ENCODE data around the gene ANG.
"Not testable (repeated sequence)": the region's sequence is repeated elsewhere in the genome, so short reads cannot be mapped to it uniquely, and the experiment has no call there.

Gene ANG

DNA sequence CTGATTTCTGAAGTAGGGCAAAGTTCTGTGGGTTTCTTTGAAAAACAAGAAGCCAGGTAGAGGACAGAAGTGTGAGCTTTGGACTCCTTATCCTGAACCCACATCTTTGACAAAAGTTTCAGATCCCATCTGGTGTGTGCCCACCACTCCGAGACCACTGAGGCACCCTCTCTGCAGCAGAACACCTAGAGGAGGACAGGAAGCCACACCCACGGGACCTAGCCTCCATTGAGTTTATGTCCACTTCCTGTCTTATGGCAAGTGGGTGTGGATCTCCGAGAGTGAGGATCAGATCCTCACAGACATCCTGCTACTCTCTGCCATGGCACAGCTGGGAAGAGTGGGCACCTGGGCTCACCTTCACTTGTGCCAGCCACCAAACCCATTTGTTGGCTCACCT, 30.3 kb upstream of the ANG start:
- peaks cover 23% of the 10 kb centered on the region for H3K27me3 ChIP-seq (ENCODE audit: control insufficient read depth, insufficient read depth, low read length)
- no peaks in the 10 kb centered on the region for H3K9me3 ChIP-seq (ENCODE audit: control insufficient read depth, insufficient read depth, low read length)
- peak overlapping the region; percentile 60 for H3K4me3 ChIP-seq (ENCODE audit: low read depth, low read length)
- H3K27ac ChIP-seq (ENCODE audit: low read depth, low read length): no peak overlapping the region
- peaks cover 4% of the 10 kb centered on the region; the same call in 1 of the 2 replicates for H3K4me1 ChIP-seq (ENCODE audit: control insufficient read depth, insufficient read depth, low read length)
- H3K9ac ChIP-seq (ENCODE audit: low read depth, low read length): no peak overlapping the region
- no peaks in the 10 kb centered on the region for H3K36me3 ChIP-seq (ENCODE audit: control insufficient read depth, insufficient read depth, low read length)

DNA sequence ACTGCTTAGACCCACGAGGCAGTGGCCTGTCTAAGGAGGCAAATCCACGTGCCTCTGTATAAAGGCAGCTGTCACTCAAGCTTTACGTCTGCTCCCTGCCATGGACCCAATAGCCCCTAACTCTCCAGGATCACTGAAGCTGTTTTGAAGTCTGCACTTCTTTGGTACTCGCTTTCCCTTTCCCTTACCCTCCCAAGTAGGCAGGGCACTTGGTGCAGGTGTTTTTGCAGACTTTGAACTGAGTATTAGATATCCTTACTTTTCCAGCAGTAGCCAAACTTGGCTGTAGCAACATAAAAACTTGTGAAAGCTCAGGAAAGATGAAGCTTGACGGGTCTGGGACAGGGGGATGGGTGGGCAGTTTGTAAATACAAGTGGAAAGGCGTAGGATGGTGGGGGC, 29.2 kb upstream of the ANG start:
- Histone ChIP-seq H3K4me3 (ENCODE audit: low read depth, low read length) (no peak overlapping the region), H3K9me3 (ENCODE audit: control insufficient read depth, insufficient read depth, low read length) (no peaks in the 10 kb centered on the region), H3K4me1 (ENCODE audit: control insufficient read depth, insufficient read depth, low read length) (peaks cover 4% of the 10 kb centered on the region; the same call in 1 of the 2 replicates), H3K27me3 (ENCODE audit: control insufficient read depth, insufficient read depth, low read length) (peaks cover 20% of the 10 kb centered on the region), H3K27ac (ENCODE audit: low read depth, low read length) (no peak overlapping the region), H3K36me3 (ENCODE audit: control insufficient read depth, insufficient read depth, low read length) (no peaks in the 10 kb centered on the region), H3K9ac (ENCODE audit: low read depth, low read length) (no peak overlapping the region)

DNA sequence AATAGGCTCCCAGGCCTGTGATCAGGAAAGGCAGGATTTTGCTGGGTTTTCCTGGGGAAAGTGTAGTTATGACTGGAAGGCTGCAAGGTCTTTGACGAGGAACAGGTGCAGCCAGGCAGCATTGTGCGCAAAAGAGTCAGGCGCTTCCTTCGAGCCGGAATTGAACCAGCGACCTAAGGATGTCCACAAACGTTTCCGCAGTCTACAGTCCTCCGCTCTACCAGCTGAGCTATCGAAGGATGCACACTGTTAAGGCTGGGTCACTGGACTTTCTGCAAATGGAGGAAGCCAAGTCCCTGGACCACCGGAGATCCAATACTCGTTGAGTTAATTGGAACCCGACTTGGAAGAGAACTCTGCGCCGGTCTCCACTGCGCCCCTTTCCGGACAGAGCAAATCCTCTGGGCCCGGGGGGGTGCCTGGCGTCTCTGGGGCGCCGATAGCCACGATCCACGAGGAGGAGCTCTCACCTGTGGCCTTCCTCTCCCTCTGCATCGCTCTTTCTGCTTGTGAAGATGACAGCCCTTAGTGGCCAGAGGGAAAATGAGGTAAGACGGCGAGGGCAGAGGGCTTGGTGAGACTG, 28.7 kb upstream of the ANG start:
- Histone ChIP-seq H3K36me3 (ENCODE audit: control insufficient read depth, insufficient read depth, low read length) (no peaks in the 10 kb centered on the region), H3K27me3 (ENCODE audit: control insufficient read depth, insufficient read depth, low read length) (peaks cover 20% of the 10 kb centered on the region), H3K4me1 (ENCODE audit: control insufficient read depth, insufficient read depth, low read length) (peaks cover 4% of the 10 kb centered on the region; the same call in 1 of the 2 replicates), H3K4me3 (ENCODE audit: low read depth, low read length) (peak overlapping the region; percentile 5; the same call in 1 of the 2 replicates), H3K27ac (ENCODE audit: low read depth, low read length) (no peak overlapping the region), H3K9me3 (ENCODE audit: control insufficient read depth, insufficient read depth, low read length) (no peaks in the 10 kb centered on the region), H3K9ac (ENCODE audit: low read depth, low read length) (no peak overlapping the region)

DNA sequence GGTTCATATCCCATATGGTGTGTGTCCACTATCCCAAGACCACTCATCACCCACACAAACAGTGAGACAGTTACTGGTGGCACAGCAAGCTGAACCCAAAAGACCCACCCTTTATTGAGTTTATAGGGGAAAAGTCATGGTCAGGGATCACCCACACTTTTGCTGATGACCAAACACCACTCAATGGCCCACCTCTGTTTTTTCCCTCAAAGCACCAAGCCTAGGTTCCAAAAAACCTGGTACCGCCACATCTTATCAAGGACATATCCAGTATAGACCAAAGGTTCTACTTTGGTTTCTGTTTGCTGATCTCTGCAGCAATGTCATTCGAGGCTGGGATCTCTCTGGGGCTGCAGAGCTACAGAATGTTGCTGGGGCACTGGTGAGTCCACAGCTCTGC, 27.4 kb upstream of the ANG start:
- no peaks in the 10 kb centered on the region for H3K36me3 ChIP-seq (ENCODE audit: control insufficient read depth, insufficient read depth, low read length)
- H3K27me3 ChIP-seq (ENCODE audit: control insufficient read depth, insufficient read depth, low read length): peaks cover 10% of the 10 kb centered on the region
- no peak overlapping the region for H3K27ac ChIP-seq (ENCODE audit: low read depth, low read length)
- H3K4me1 ChIP-seq (ENCODE audit: control insufficient read depth, insufficient read depth, low read length): peaks cover 4% of the 10 kb centered on the region; the same call in 1 of the 2 replicates
- no peak overlapping the region for H3K4me3 ChIP-seq (ENCODE audit: low read depth, low read length)
- no peaks in the 10 kb centered on the region for H3K9me3 ChIP-seq (ENCODE audit: control insufficient read depth, insufficient read depth, low read length)
- no peak overlapping the region for H3K9ac ChIP-seq (ENCODE audit: low read depth, low read length)

DNA sequence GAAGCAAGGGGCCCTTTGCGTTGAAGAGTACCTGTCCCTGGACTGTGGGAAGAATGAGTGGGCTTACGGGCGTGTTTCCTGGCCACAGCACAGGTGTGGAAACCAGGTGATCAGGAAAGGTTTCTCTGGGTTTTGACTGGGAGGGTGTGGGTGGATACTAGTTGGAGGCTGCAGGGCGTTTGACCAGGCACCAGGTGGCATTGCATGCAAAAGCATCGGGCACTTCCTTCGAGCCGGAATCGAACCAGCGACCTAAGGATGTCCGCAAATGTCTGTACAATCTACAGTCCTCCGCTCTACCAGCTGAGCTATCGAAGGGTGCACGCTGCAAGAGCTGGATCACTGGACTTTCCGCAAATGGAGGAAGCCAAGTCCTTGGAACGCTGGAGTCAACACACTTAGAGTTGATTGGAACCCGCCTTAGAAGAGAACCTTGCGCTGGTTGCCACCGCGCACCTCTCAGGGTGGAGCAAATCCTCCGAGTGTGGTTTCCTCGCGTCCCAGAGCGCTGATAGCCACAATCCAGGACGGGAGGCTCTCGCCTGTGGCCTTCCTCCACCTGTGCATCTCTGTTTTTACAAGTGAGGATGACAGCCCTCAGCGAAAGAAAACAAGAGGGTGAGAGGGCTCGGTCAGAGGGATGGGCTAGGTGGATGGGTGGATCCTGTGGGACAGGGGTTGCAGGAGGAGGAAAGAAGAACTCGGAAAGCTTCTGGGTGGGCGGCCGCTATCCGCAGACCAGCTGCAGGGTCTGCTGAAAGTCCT, 25.4 kb upstream of the ANG start:
- Histone ChIP-seq H3K9ac (ENCODE audit: low read depth, low read length) (no peak overlapping the region), H3K4me1 (ENCODE audit: control insufficient read depth, insufficient read depth, low read length) (peaks cover 2% of the 10 kb centered on the region; the same call in 1 of the 2 replicates), H3K27ac (ENCODE audit: low read depth, low read length) (no peak overlapping the region), H3K27me3 (ENCODE audit: control insufficient read depth, insufficient read depth, low read length) (no peaks in the 10 kb centered on the region), H3K9me3 (ENCODE audit: control insufficient read depth, insufficient read depth, low read length) (no peaks in the 10 kb centered on the region), H3K36me3 (ENCODE audit: control insufficient read depth, insufficient read depth, low read length) (no peaks in the 10 kb centered on the region), H3K4me3 (ENCODE audit: low read depth, low read length) (peak overlapping the region; percentile 85)

DNA sequence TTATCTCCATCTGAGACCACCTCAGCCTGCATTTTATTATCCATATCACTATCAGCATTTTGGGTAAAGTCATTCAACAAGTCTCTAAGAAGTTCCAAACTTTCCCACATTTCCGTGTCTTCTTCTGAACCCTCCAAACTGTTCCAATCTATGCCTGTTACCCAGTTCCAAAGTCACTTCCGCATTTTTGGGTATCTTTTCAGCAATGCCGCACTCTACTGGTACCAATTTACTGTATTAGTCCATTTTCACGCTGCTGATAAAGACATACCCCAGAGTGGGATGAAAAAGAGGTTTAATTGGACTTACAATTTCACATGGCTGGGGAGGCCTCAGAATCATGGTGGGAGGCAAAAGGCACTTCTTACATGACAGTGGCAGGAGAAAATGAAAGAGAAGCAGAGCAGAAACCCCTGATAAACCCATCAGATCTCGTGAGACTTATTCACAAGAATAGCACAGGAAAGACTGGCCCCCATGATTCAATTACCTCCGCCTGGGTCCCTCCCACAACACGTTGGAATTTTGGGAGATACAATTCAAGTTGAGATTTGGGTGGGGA, 22.1 kb upstream of the ANG start:
- not testable (repeated sequence) for H3K9me3 ChIP-seq (ENCODE audit: control insufficient read depth, insufficient read depth, low read length); H3K4me1 ChIP-seq (ENCODE audit: control insufficient read depth, insufficient read depth, low read length); H3K9ac ChIP-seq (ENCODE audit: low read depth, low read length); H3K36me3 ChIP-seq (ENCODE audit: control insufficient read depth, insufficient read depth, low read length); H3K27ac ChIP-seq (ENCODE audit: low read depth, low read length); H3K27me3 ChIP-seq (ENCODE audit: control insufficient read depth, insufficient read depth, low read length); H3K4me3 ChIP-seq (ENCODE audit: low read depth, low read length)

DNA sequence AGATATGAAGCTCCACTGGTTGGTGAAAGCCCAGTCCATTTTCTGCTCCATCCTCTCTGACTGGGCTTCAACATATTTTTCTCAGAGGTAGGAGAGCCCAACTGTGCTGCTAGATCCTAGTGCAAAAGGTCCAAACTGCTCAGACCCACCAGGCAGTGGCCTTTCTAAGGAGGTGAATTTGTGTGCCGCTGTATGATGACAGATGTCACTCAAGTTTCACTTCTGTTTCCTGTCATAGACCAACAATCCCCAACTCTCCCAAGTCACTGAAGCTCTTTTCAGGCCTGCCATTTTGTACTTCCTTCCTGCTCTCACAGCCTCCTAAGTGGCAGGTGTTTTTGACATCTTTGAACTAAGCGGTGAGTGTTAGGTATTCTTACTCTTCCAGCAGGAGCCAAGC, 20.6 kb upstream of the ANG start:
- Histone ChIP-seq H3K9ac (ENCODE audit: low read depth, low read length) (no peak overlapping the region), H3K4me1 (ENCODE audit: control insufficient read depth, insufficient read depth, low read length) (no peaks in the 10 kb centered on the region), H3K27ac (ENCODE audit: low read depth, low read length) (no peak overlapping the region), H3K9me3 (ENCODE audit: control insufficient read depth, insufficient read depth, low read length) (no peaks in the 10 kb centered on the region), H3K27me3 (ENCODE audit: control insufficient read depth, insufficient read depth, low read length) (no peaks in the 10 kb centered on the region), H3K4me3 (ENCODE audit: low read depth, low read length) (no peak overlapping the region), H3K36me3 (ENCODE audit: control insufficient read depth, insufficient read depth, low read length) (no peaks in the 10 kb centered on the region)

DNA sequence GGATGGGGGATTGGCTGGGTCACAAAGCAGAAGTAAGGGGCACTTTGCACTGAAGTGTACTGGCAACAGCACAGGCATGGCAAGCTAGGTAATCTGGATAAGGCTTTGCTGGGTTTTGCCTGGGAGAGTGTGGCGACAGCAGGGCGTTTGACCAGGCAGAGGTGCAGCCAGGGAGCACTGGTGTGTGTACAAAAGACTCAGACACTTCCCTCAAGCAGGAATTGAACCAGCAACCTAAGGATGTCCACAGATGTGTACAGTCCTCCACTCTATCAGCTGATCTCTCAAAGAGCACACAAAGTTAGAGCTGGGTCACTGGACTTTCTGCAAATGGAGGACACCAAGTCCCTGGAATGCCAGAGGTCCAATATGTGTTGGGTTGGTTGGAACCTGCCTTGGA, 19.6 kb upstream of the ANG start:
- Histone ChIP-seq H3K36me3 (ENCODE audit: control insufficient read depth, insufficient read depth, low read length) (no peaks in the 10 kb centered on the region), H3K9ac (ENCODE audit: low read depth, low read length) (no peak overlapping the region), H3K9me3 (ENCODE audit: control insufficient read depth, insufficient read depth, low read length) (no peaks in the 10 kb centered on the region), H3K4me3 (ENCODE audit: low read depth, low read length) (no peak overlapping the region), H3K27ac (ENCODE audit: low read depth, low read length) (no peak overlapping the region), H3K27me3 (ENCODE audit: control insufficient read depth, insufficient read depth, low read length) (no peaks in the 10 kb centered on the region), H3K4me1 (ENCODE audit: control insufficient read depth, insufficient read depth, low read length) (no peaks in the 10 kb centered on the region)

DNA sequence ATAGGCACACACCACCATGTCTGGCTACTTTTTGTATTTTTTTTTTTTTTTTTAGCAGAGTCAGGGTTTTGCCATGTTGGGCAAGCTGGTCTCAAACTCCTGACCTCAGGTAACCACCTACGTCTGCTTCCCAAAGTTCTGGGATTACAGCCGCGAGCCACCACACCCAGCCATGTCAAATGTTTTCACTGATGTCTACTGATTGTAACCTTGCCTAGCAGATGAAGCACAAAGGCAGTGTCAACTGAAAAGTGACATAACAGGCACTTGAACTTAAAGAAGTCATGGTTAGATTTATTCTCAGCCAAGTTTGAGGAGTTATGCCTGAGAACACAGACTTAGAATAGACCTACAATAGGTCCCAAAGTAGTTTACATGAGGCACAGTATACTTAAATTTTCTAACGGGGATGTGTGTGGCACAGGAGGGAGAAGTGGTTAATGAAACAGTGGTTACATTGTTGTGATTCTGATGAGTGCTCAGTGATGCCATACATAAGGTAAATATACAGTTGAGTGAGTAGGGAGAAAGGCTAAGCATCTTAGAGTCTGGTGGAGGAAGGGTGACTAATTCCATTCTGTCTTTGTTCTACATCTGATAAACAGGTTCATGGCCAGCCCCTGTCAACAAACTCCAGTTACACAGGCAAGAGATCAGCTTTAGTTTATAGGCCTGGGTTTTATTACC, 16.8 kb upstream of the ANG start:
- Histone ChIP-seq H3K27ac (ENCODE audit: low read depth, low read length) (no peak overlapping the region), H3K27me3 (ENCODE audit: control insufficient read depth, insufficient read depth, low read length) (no peaks in the 10 kb centered on the region)

DNA sequence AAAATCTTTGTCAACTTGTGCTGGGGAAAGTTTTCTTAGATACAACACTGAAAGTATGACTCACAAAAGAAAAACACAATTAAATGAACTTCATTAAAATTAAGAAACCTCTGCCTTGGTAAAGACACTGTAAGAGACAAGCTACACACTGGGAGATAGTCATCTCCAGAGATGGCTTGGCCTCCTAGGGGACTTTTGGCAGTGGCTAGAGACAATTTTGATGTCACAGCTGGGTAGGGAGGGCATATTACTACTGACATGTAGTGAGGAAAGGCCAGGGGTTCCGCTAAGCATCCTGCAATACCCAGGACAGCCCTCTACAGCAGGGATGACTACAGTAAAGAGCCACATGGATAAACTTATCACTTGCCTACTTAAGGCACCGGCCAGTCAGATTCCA, 12.9 kb upstream of the ANG start:
- no peaks in the 10 kb centered on the region for H3K9me3 ChIP-seq (ENCODE audit: control insufficient read depth, insufficient read depth, low read length)
- H3K27me3 ChIP-seq (ENCODE audit: control insufficient read depth, insufficient read depth, low read length): no peaks in the 10 kb centered on the region
- H3K4me3 ChIP-seq (ENCODE audit: low read depth, low read length): no peak overlapping the region
- H3K9ac ChIP-seq (ENCODE audit: low read depth, low read length): no peak overlapping the region
- no peak overlapping the region for H3K27ac ChIP-seq (ENCODE audit: low read depth, low read length)
- H3K4me1 ChIP-seq (ENCODE audit: control insufficient read depth, insufficient read depth, low read length): peaks cover 13% of the 10 kb centered on the region
- H3K36me3 ChIP-seq (ENCODE audit: control insufficient read depth, insufficient read depth, low read length): no peaks in the 10 kb centered on the region

More for the DNA sequence above, 16.8 kb upstream of the ANG start:
- H3K9me3 ChIP-seq (ENCODE audit: control insufficient read depth, insufficient read depth, low read length): no peaks in the 10 kb centered on the region
- no peak overlapping the region for H3K4me3 ChIP-seq (ENCODE audit: low read depth, low read length)
- no peaks in the 10 kb centered on the region for H3K36me3 ChIP-seq (ENCODE audit: control insufficient read depth, insufficient read depth, low read length)
- peaks cover 8% of the 10 kb centered on the region; the same call in 1 of the 2 replicates for H3K4me1 ChIP-seq (ENCODE audit: control insufficient read depth, insufficient read depth, low read length)
- H3K9ac ChIP-seq (ENCODE audit: low read depth, low read length): no peak overlapping the region

DNA sequence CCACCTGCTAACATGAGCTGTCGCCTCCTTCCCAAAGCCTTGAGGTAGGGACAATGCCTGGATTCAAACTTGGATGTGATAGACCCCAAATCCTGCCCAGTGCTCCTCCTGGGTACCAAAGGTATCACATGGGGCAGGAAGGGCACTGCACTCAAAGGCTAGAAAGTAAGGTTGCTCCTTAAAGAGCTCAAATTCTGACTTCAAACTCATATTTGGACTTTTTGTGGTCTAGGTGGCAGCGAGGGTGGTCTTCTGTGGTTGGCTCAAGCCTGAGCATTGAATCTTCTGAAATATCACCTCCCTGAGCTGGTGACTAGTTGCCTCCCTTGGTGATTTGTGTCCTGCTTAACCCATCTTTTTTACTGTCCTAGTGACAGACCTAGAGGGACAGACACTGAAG, 12.5 kb upstream of the ANG start:
- Histone ChIP-seq H3K4me1 (ENCODE audit: control insufficient read depth, insufficient read depth, low read length) (peaks cover 17% of the 10 kb centered on the region), H3K27me3 (ENCODE audit: control insufficient read depth, insufficient read depth, low read length) (no peaks in the 10 kb centered on the region), H3K36me3 (ENCODE audit: control insufficient read depth, insufficient read depth, low read length) (no peaks in the 10 kb centered on the region), H3K9me3 (ENCODE audit: control insufficient read depth, insufficient read depth, low read length) (no peaks in the 10 kb centered on the region), H3K4me3 (ENCODE audit: low read depth, low read length) (no peak overlapping the region), H3K9ac (ENCODE audit: low read depth, low read length) (no peak overlapping the region), H3K27ac (ENCODE audit: low read depth, low read length) (no peak overlapping the region)

All from HUES48 (cell line).